ENCODE results near the gene TMUB1.
A peak's percentile ranks its signal among the peaks of the same experiment; 100 is the strongest.

The TMUB1 gene

GRCh38 chr7:151057989-151058780 is 25.1 kb downstream of the TMUB1 start:
- TF ChIP-seq CTCF (IDR thresholded peaks at IDR 0.05; ENCODE audit: insufficient read depth, low read length, poor library complexity, severe bottlenecking): no peak
- DNase-seq (ENCODE audit: extremely low read depth, insufficient read length): peak; percentile 97
- Histone ChIP-seq H3K4me3 (replicated peaks; ENCODE audit: low read depth, low read length) (peak overlapping the region; percentile 75), H3K27me3 (replicated peaks; ENCODE audit: control insufficient read depth, insufficient read depth, low read length) (no peaks in the 10 kb centered on the region), H3K36me3 (ENCODE audit: control insufficient read depth, insufficient read depth, low read length) (peaks cover 5% of the 10 kb centered on the region)

GRCh38 chr7:151057506-151057988 is 25.7 kb downstream of the TMUB1 start, which contains the start of gene CDK5:
TSS of gene CDK5 (minus strand) at chr7:151057897. CDS start at chr7:151057848, 49 bp downstream.
- no peak for TF ChIP-seq CTCF (IDR thresholded peaks at IDR 0.05; ENCODE audit: insufficient read depth, low read length, poor library complexity, severe bottlenecking)
- DNase-seq (ENCODE audit: extremely low read depth, insufficient read length): no peak
- Histone ChIP-seq H3K36me3 (ENCODE audit: control insufficient read depth, insufficient read depth, low read length) (peaks cover 5% of the 10 kb centered on the region), H3K27me3 (replicated peaks; ENCODE audit: control insufficient read depth, insufficient read depth, low read length) (no peaks in the 10 kb centered on the region), H3K4me3 (replicated peaks; ENCODE audit: low read depth, low read length) (peak within 1 kb of the TSS; percentile 75)

GRCh38 chr7:151056666-151057505 is 26.4 kb downstream of the TMUB1 start:
- no peaks in the 10 kb centered on the region for H3K27me3 ChIP-seq (replicated peaks; ENCODE audit: control insufficient read depth, insufficient read depth, low read length)
- no peak for TF ChIP-seq CTCF (IDR thresholded peaks at IDR 0.05; ENCODE audit: insufficient read depth, low read length, poor library complexity, severe bottlenecking)
- peaks cover 5% of the 10 kb centered on the region for H3K36me3 ChIP-seq (ENCODE audit: control insufficient read depth, insufficient read depth, low read length)
- DNase-seq (ENCODE audit: extremely low read depth, insufficient read length): no peak
- peak overlapping the region; percentile 75 for H3K4me3 ChIP-seq (replicated peaks; ENCODE audit: low read depth, low read length)

GRCh38 chr7:151056283-151056665 is 27.0 kb downstream of the TMUB1 start:
- peaks cover 3% of the 10 kb centered on the region for H3K36me3 ChIP-seq (ENCODE audit: control insufficient read depth, insufficient read depth, low read length)
- H3K27me3 ChIP-seq (replicated peaks; ENCODE audit: control insufficient read depth, insufficient read depth, low read length): no peaks in the 10 kb centered on the region
- TF ChIP-seq CTCF (IDR thresholded peaks at IDR 0.05; ENCODE audit: insufficient read depth, low read length, poor library complexity, severe bottlenecking): no peak
- no peak for DNase-seq (ENCODE audit: extremely low read depth, insufficient read length)
- H3K4me3 ChIP-seq (replicated peaks; ENCODE audit: low read depth, low read length): no peak overlapping the region

GRCh38 chr7:151053751-151054150 is 29.5 kb downstream of the TMUB1 start:
- no peak for DNase-seq (ENCODE audit: extremely low read depth, insufficient read length)
- Histone ChIP-seq H3K4me3 (replicated peaks; ENCODE audit: low read depth, low read length) (no peak overlapping the region), H3K36me3 (ENCODE audit: control insufficient read depth, insufficient read depth, low read length) (peaks cover 3% of the 10 kb centered on the region), H3K27me3 (replicated peaks; ENCODE audit: control insufficient read depth, insufficient read depth, low read length) (no peaks in the 10 kb centered on the region)
- TF ChIP-seq CTCF (IDR thresholded peaks at IDR 0.05; ENCODE audit: insufficient read depth, low read length, poor library complexity, severe bottlenecking): no peak
